DOHH2 (cell line): ENCODE measurements around the gene DNAH14.
"Not testable (repeated sequence)": the region's sequence is repeated elsewhere in the genome, so short reads cannot be mapped to it uniquely, and the experiment has no call there.

Experiments used
- H3F3A ChIP-seq: fragments of 200-600 bp; sonication (generic), shearing (Covaris generic); 2 replicates; pipeline ENCODE4 v1.6.0; 2016; ENCODE audit warnings: antibody characterized with exemption, mild to moderate bottlenecking; ENCODE audit not compliant: control insufficient read depth, insufficient read depth
- H3K27ac ChIP-seq: fragments of 200-600 bp; sonication (generic); 2 replicates; pipeline ENCODE4 v1.5.1; 2014; ENCODE audit warnings: low read depth, mild to moderate bottlenecking, low read length, moderate library complexity
- H3K27me3 ChIP-seq: fragments of 200-600 bp; sonication (generic); 2 replicates; pipeline ENCODE4 v1.6.1; 2014; ENCODE audit warnings: mild to moderate bottlenecking, low read length, mixed read lengths; ENCODE audit not compliant: control insufficient read depth
- H3K36me3 ChIP-seq: fragments of 200-600 bp; sonication (generic); 2 replicates; pipeline ENCODE4 v1.6.1; 2014; ENCODE audit warnings: mild to moderate bottlenecking, low read length, moderate library complexity, mixed read lengths; ENCODE audit not compliant: control insufficient read depth
- H3K4me1 ChIP-seq: fragments of 200-600 bp; sonication (generic); 2 replicates; pipeline ENCODE4 v1.6.1; 2014; ENCODE audit warnings: mild to moderate bottlenecking, low read length, mixed read lengths; ENCODE audit not compliant: control insufficient read depth
- H3K4me2 ChIP-seq: fragments of 200-600 bp; sonication (generic); 2 replicates; pipeline ENCODE4 v1.6.0; 2014; ENCODE audit warnings: mild to moderate bottlenecking, low read length, moderate library complexity
- H3K4me3 ChIP-seq: fragments of 200-600 bp; sonication (generic); 2 replicates; pipeline ENCODE4 v1.5.1; 2014; ENCODE audit warnings: mild to moderate bottlenecking, low read length, mixed read lengths
- H3K79me2 ChIP-seq: fragments of 200-600 bp; sonication (generic); 2 replicates; pipeline ENCODE4 v1.6.1; 2014; ENCODE audit warnings: mild to moderate bottlenecking, low read length, mixed read lengths; ENCODE audit not compliant: control insufficient read depth
- H3K9me2 ChIP-seq: fragments of 200-600 bp; sonication (generic); replicated peaks from 2 replicates; pipeline ENCODE4 v1.6.1; 2014; ENCODE audit warnings: mild to moderate bottlenecking, low read length, mixed read lengths; ENCODE audit not compliant: control insufficient read depth
- H3K9me3 ChIP-seq: fragments of 200-600 bp; sonication (generic); 2 replicates; pipeline ENCODE4 v1.6.1; 2014; ENCODE audit warnings: antibody characterized with exemption, low read length, mixed read lengths; ENCODE audit not compliant: control insufficient read depth, insufficient read depth
- H4K20me1 ChIP-seq: fragments of 200-600 bp; sonication (generic); 2 replicates; pipeline ENCODE4 v1.6.0; 2014; ENCODE audit warnings: low read depth, mild to moderate bottlenecking, antibody characterized with exemption, low read length, moderate library complexity; ENCODE audit not compliant: control insufficient read depth, insufficient read depth
- EZH2phosphoT487 ChIP-seq: fragments of 200-600 bp; sonication (generic); IDR thresholded peaks from 2 replicates; pipeline ENCODE4 v1.6.1; 2017; ENCODE audit warnings: borderline replicate concordance, mild to moderate bottlenecking, antibody characterized with exemption, low read length, moderate library complexity, mixed read lengths
- TF ChIP-seq, protein P1 (sequence below): fragments of 200-600 bp; sonication (generic); IDR thresholded peaks from one replicate; pipeline ENCODE4 v1.5.1; 2014; ENCODE audit warnings: antibody characterized with exemption, mild to moderate bottlenecking, low read depth, low read length; ENCODE audit not compliant: poor library complexity, severe bottlenecking

Gene DNAH14

DNA sequence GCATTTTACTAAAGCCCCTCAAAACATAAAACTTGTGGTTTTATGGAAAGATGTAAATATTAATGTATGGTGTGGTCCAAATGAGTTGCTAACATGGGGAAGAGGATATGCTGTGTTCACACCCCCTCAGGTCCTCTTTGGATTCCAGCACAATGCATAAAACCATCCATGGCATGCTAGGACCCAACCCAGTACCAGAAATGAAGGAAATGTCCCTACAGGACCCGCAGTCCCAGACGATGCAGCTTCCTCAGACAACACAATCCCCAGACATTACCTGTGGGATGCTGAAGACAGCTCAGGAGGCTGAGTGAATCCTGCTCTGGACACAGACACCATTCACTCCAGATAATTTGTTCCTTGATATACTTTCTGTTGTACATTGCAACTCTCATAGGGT is 296.2 kb downstream of the DNAH14 start:
- no peaks in the 10 kb centered on the region for H3K36me3 ChIP-seq
- TF ChIP-seq, protein P1, sequence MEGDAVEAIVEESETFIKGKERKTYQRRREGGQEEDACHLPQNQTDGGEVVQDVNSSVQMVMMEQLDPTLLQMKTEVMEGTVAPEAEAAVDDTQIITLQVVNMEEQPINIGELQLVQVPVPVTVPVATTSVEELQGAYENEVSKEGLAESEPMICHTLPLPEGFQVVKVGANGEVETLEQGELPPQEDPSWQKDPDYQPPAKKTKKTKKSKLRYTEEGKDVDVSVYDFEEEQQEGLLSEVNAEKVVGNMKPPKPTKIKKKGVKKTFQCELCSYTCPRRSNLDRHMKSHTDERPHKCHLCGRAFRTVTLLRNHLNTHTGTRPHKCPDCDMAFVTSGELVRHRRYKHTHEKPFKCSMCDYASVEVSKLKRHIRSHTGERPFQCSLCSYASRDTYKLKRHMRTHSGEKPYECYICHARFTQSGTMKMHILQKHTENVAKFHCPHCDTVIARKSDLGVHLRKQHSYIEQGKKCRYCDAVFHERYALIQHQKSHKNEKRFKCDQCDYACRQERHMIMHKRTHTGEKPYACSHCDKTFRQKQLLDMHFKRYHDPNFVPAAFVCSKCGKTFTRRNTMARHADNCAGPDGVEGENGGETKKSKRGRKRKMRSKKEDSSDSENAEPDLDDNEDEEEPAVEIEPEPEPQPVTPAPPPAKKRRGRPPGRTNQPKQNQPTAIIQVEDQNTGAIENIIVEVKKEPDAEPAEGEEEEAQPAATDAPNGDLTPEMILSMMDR: no peak
- TF ChIP-seq EZH2phosphoT487: no peak
- H3K4me3 ChIP-seq: no peak overlapping the region
- H4K20me1 ChIP-seq: no peaks in the 10 kb centered on the region
- H3K4me1 ChIP-seq: no peaks in the 10 kb centered on the region
- H3F3A ChIP-seq: no peaks in the 10 kb centered on the region
- H3K9me3 ChIP-seq: no peaks in the 10 kb centered on the region
- H3K9me2 ChIP-seq: no peaks in the 10 kb centered on the region
- no peaks in the 10 kb centered on the region for H3K27me3 ChIP-seq
- H3K27ac ChIP-seq: no peak overlapping the region
- no peak overlapping the region for H3K4me2 ChIP-seq
- H3K79me2 ChIP-seq: no peaks in the 10 kb centered on the region

- H3K4me1 ChIP-seq: no peaks in the 10 kb centered on the region
- H3F3A ChIP-seq: no peaks in the 10 kb centered on the region
- no peaks in the 10 kb centered on the region for H4K20me1 ChIP-seq
- no peaks in the 10 kb centered on the region for H3K9me2 ChIP-seq
- H3K4me2 ChIP-seq: no peak overlapping the region
- H3K27ac ChIP-seq: no peak overlapping the region
- H3K36me3 ChIP-seq: no peaks in the 10 kb centered on the region
- H3K79me2 ChIP-seq: no peaks in the 10 kb centered on the region
- H3K27me3 ChIP-seq: no peaks in the 10 kb centered on the region
- TF ChIP-seq, protein P1: no peak
- no peak for TF ChIP-seq EZH2phosphoT487
- H3K9me3 ChIP-seq: no peaks in the 10 kb centered on the region
- no peak overlapping the region for H3K4me3 ChIP-seq
Measured at GRCh38 chr1:225228871-225229303, 299.4 kb downstream of the DNAH14 start.

DNA sequence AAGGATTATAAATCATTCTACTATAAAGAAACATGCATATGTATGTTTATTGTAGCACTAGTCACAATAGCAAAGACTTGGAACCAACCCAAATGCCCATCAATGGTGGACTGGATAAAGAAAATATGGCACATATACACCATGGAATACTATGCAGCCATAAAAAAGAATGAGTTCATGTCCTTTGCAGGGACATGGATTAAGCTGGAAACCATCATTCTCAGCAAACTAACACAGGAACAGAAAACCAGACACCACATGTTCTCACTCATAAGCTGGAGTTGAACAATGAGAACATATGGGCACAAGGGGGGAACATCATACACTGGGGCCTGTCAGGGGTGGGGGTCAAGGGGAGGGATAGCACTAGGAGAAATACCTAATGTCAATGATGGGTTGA is 300.0 kb downstream of the DNAH14 start:
- H3K4me2 ChIP-seq, H3K4me1 ChIP-seq, H4K20me1 ChIP-seq, H3F3A ChIP-seq, H3K36me3 ChIP-seq, H3K79me2 ChIP-seq, H3K27ac ChIP-seq, H3K4me3 ChIP-seq, H3K27me3 ChIP-seq, H3K9me2 ChIP-seq, H3K9me3 ChIP-seq: not testable (repeated sequence)

- Histone ChIP-seq H3K36me3 (no peaks in the 10 kb centered on the region), H4K20me1 (no peaks in the 10 kb centered on the region), H3K4me2 (no peak overlapping the region), H3F3A (no peaks in the 10 kb centered on the region), H3K79me2 (no peaks in the 10 kb centered on the region), H3K9me2 (no peaks in the 10 kb centered on the region), H3K27me3 (no peaks in the 10 kb centered on the region), H3K4me3 (no peak overlapping the region), H3K9me3 (no peaks in the 10 kb centered on the region), H3K4me1 (no peaks in the 10 kb centered on the region), H3K27ac (no peak overlapping the region)
- TF ChIP-seq EZH2phosphoT487: no peak
- TF ChIP-seq, protein P1: no peak
Measured at GRCh38 chr1:225230483-225230882, 301.0 kb downstream of the DNAH14 start.

- not testable (repeated sequence) for H3K9me3 ChIP-seq, H3K27me3 ChIP-seq
Measured at GRCh38 chr1:225232930-225233329, 303.5 kb downstream of the DNAH14 start.

More at GRCh38 chr1:225232930-225233329, 303.5 kb downstream of the DNAH14 start:
- H3K4me1 ChIP-seq, H3K9me2 ChIP-seq, H3K36me3 ChIP-seq, H3K4me3 ChIP-seq, H3F3A ChIP-seq, H3K4me2 ChIP-seq, H4K20me1 ChIP-seq, H3K79me2 ChIP-seq, H3K27ac ChIP-seq: not testable (repeated sequence)
